A549 treated with RU486 at 1 μM for 4 hours (cell line): ENCODE data around the gene ZNF618. TPM values are rescaled to one million over a fixed set of nuclear protein-coding genes. Genes with fewer than 3 reads are reported as not detected.

ENCODE experiments used
- total RNA-seq: library from RNA; stranded (reverse); fragments of 200-300 nt; extraction: Qiagen RNA extraction; gene quantifications from 5 replicates; pipeline ENCODE4 v1.2.3, GENCODE V29; 2022; ENCODE audit warnings: low read depth

Gene ZNF618
- 6.7 to 11.2 TPM (median 9.6 TPM) in 5 replicates for total RNA-seq

GRCh38 chr9:113876151-113876992, at the start of gene ZNF618:
Gene ZNF618, plus strand, starts transcription at chr9:113876309. Its CDS starts 72 bp downstream, at chr9:113876381.

GRCh38 chr9:114078021-114078780, 202.1 kb downstream of the ZNF618 start, which contains the start of gene AMBP:
Gene AMBP, minus strand, starts transcription at chr9:114078300. Its CDS starts 91 bp downstream, at chr9:114078209.

GRCh38 chr9:114098936-114099668, 223.0 kb downstream of the ZNF618 start, which contains the start of gene KIF12:
Gene KIF12, minus strand, starts transcription at chr9:114099292. Its CDS starts 16 bp downstream, at chr9:114099276.

Other genes starting within 250 kb of the ZNF618 start
- 5.9 to 8.9 TPM (median 7.7 TPM) in 5 replicates for gene AMBP, start 202.0 kb downstream of the ZNF618 start, total RNA-seq
- 1.4 to 2.7 TPM (median 2.1 TPM) in 5 replicates for gene KIF12, start 223.0 kb downstream of the ZNF618 start, total RNA-seq